ENCODE data around the gene MMP25. TPM values are rescaled to one million over a fixed set of nuclear protein-coding genes. Genes with fewer than 3 reads are reported as not detected.

MMP25 gene
- total and polyA plus RNA-seq, 9 of the 15 experiments (the other 6 are each of a cell fraction or from before 2014, with no cell fraction given), result 0.03 to 0.04 TPM; not detected in 7

DNA sequence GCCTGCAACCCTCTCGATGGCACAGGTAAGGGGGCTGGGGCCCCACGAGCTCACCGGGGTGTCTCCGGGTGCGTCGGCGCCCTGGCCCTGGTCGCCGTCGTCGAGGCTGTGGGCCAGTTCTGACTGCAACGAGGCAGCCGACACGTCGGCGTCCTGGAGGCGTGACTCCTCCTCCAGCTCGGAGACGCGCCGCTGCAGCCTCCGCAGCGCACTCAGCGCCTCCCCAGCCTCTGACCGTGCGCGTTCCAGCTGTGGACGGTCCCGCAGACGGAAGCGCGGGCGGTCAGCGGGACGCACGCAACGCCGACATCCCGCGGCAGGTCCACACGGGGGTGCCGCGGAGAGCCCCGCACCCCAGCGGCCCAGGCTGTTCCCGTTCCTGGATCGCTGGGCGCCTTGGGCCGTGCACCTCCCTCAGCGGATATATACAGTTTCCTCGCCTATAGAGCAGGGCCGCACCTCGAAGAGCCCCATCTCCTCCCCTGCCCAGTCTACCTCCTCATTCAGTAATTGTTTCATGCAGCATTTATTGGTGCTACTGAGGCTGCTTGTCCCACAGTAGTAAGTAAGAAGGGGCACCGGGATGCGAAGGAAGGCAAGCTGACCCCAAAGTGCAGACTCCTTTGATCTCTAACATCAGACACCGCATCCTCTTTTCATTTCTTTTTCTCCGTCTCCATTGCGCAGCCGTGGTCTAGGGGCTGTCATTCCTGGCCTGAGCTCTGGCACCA is 16.7 kb upstream of the MMP25 start:
- H2AFZ ChIP-seq (ENCODE audit: low read depth, low read length), result peak overlapping the region; percentile 71
- peak overlapping the region; percentile 67 for H3K4me2 ChIP-seq (ENCODE audit: insufficient read depth, low read length)
- FAIRE-seq, result peak; percentile 29
- H3K27me3 ChIP-seq (ENCODE audit: control insufficient read depth in 2 of 2, insufficient read depth in 2 of 2, low read length in 2 of 2), result peaks cover 20 to 51% of the 10 kb centered on the region in 2 experiments; a peak in 4 of 5 replicates
- H3K79me2 ChIP-seq (ENCODE audit: control insufficient read depth, insufficient read depth, low read length), result peaks cover 5% of the 10 kb centered on the region; the same call in 1 of the 3 replicates
- CTCF ChIA-PET (ENCODE audit: low intra/inter-chr PET ratio), result no interaction called here
- ATAC-seq, result peak; percentile 69
- H3K9ac ChIP-seq (ENCODE audit: insufficient read depth in 1 of 2, low read depth in 2 of 2, low read length in 2 of 2), result peak overlapping the region; percentile 40 to 89; a peak in 3 of 4 replicates
- H3K4me3 ChIP-seq, result peak overlapping the region; percentile 23; the same call in 1 of the 2 replicates
- intact Hi-C loops (cut with micrococcal nuclease), result loop anchor here (10.0 kb wide), 1 partner anchor 65 kb away; the partner anchor contains the start of genes KREMEN2 and PAQR4
- H3K9me1 ChIP-seq (ENCODE audit: control insufficient read depth, insufficient read depth, low read length), result no peaks in the 10 kb centered on the region
- H3K27ac ChIP-seq (ENCODE audit: extremely low read depth, low read depth, low read length), result no peak overlapping the region
- DNase-seq (ENCODE audit: extremely low read depth in 1 of 4, low spot score in 3 of 4), result peak; percentile 59 to 80 (median 62)
- WGBS (ENCODE audit: insufficient coverage, low coverage, missing lambda C conversion rate), result 6% methylated on average over 54 of the region's 59 CpGs
- H3K4me1 ChIP-seq (replicated peaks in 1 of 2; ENCODE audit: control insufficient read depth in 2 of 2, insufficient read depth in 2 of 2, low read length in 2 of 2), result peaks cover 15 to 62% of the 10 kb centered on the region in 2 experiments
- POLR2A ChIA-PET, result interaction anchor here (0.6 to 2.2 kb wide), 6 partner anchors 7 to 120 kb away, joined by 3 to 13 read pairs (median 3); partner anchors contain the start of genes HCFC1R1, THOC6 and TNFRSF12A
- peaks cover 24% of the 10 kb centered on the region; the same call in 2 of the 3 replicates for H3K36me3 ChIP-seq (ENCODE audit: control insufficient read depth, insufficient read depth, low read length)
- peaks cover 3% of the 10 kb centered on the region; the same call in 1 of the 2 replicates for H4K20me1 ChIP-seq (replicated peaks; ENCODE audit: control insufficient read depth, insufficient read depth, low read length)
- in situ Hi-C loops (cut with MboI), result no loop called here
- no peaks in the 10 kb centered on the region for H3K9me3 ChIP-seq (replicated peaks; ENCODE audit: control insufficient read depth, insufficient read depth, low read depth, low read length)
- no TSS peak for BruUV-seq (replicated peaks)
- no peak for TF ChIP-seq KAT8 (IDR thresholded peaks at IDR 0.05; ENCODE audit: low read depth)
- TF ChIP-seq SMAD4 (CRISPR knock-in tag; conservative IDR thresholded peaks at IDR 0.05), result 0 out of 2 replicates have a peak, but pooled peaks have one; percentile 13
- TF ChIP-seq L3MBTL2 (IDR thresholded peaks at IDR 0.05), result peak; percentile 98
- TF ChIP-seq HOXB6 (CRISPR knock-in tag; IDR thresholded peaks at IDR 0.05; ENCODE audit: borderline replicate concordance), result no peak
- peak; percentile 79; the same call in 1 of the 2 replicates for TF ChIP-seq ZBTB1 (CRISPR knock-in tag; IDR thresholded peaks at IDR 0.05; ENCODE audit: borderline replicate concordance, low read depth)
- peak; percentile 69; the same call in 1 of the 2 replicates for TF ChIP-seq RB1 (IDR thresholded peaks at IDR 0.05; ENCODE audit: low read depth)
- TF ChIP-seq ZNF436 (CRISPR knock-in tag; IDR thresholded peaks at IDR 0.05), result no peak
- TF ChIP-seq ZNF274 (IDR thresholded peaks at IDR 0.05; ENCODE audit: borderline replicate concordance, low read depth, low read length), result no peak
- TF ChIP-seq ELK3 (CRISPR knock-in tag; IDR thresholded peaks at IDR 0.05), result no peak
- no peak for TF ChIP-seq SMARCA4 (IDR thresholded peaks at IDR 0.05)
- no peak for TF ChIP-seq ZNF217 (CRISPR knock-in tag; IDR thresholded peaks at IDR 0.05)
- peak; percentile 61 for TF ChIP-seq EGR1 (conservative IDR thresholded peaks at IDR 0.05)
- no peak for TF ChIP-seq ZC3H11A (IDR thresholded peaks at IDR 0.05; ENCODE audit: low read depth, low read length)
- TF ChIP-seq POLR2B (IDR thresholded peaks at IDR 0.05; ENCODE audit: low read depth, partially characterized antibody), result no peak
- TF ChIP-seq TOE1 (IDR thresholded peaks at IDR 0.05; ENCODE audit: borderline replicate concordance), result no peak
- 0 out of 2 replicates have a peak, but pooled peaks have one; percentile 9 for TF ChIP-seq TOE1 (CRISPR knock-in tag; IDR thresholded peaks at IDR 0.05; ENCODE audit: borderline replicate concordance, low read depth)
- TF ChIP-seq, protein P1, sequence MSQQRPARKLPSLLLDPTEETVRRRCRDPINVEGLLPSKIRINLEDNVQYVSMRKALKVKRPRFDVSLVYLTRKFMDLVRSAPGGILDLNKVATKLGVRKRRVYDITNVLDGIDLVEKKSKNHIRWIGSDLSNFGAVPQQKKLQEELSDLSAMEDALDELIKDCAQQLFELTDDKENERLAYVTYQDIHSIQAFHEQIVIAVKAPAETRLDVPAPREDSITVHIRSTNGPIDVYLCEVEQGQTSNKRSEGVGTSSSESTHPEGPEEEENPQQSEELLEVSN (IDR thresholded peaks at IDR 0.05; ENCODE audit: borderline replicate concordance in 1 of 2, extremely low read depth in 1 of 2, insufficient read depth in 1 of 2, insufficient read length in 1 of 2, low read depth in 1 of 2, low read length in 1 of 2, poor library complexity in 1 of 2, severe bottlenecking in 1 of 2), result peak; percentile 77 to 83
- no peak for TF ChIP-seq MYBL2 (IDR thresholded peaks at IDR 0.05; ENCODE audit: low read depth)
- TF ChIP-seq MYBL2 (CRISPR knock-in tag; IDR thresholded peaks at IDR 0.05; ENCODE audit: borderline replicate concordance), result no peak
- TF ChIP-seq MTA2 (IDR thresholded peaks at IDR 0.05; ENCODE audit: low read depth), result no peak

Measured in K562 (cell line).